Glutamatergic neuron (in vitro differentiated cells): ENCODE measurements around the gene CAMK2D. TPM values are rescaled to one million over a fixed set of nuclear protein-coding genes. Genes with fewer than 3 reads are reported as not detected.

ENCODE experiments used
- DNase-seq: peaks from one replicate; pipeline ENCODE4 v3.0.0; 2022
- H3K27ac Mint-ChIP-seq: one replicate; pipeline ENCODE4 v1.8.0; 2020; ENCODE audit warnings: mild to moderate bottlenecking, mixed read lengths, inconsistent platforms; ENCODE audit not compliant: unreplicated experiment
- H3K27me3 Mint-ChIP-seq: one replicate; pipeline ENCODE4 v1.8.0; 2020; ENCODE audit warnings: mild to moderate bottlenecking, moderate library complexity, mixed read lengths, inconsistent platforms; ENCODE audit not compliant: unreplicated experiment
- H3K36me3 Mint-ChIP-seq: one replicate; pipeline ENCODE4 v1.8.0; 2020; ENCODE audit warnings: mild to moderate bottlenecking, mixed read lengths, inconsistent platforms; ENCODE audit not compliant: unreplicated experiment
- H3K4me1 Mint-ChIP-seq: one replicate; pipeline ENCODE4 v1.8.0; 2020; ENCODE audit warnings: mild to moderate bottlenecking, low read depth, mixed read lengths, inconsistent platforms; ENCODE audit not compliant: unreplicated experiment
- H3K4me3 Mint-ChIP-seq: one replicate; pipeline ENCODE4 v1.8.0; 2020; ENCODE audit warnings: mild to moderate bottlenecking, mixed read lengths, inconsistent platforms; ENCODE audit not compliant: unreplicated experiment
- H3K9me3 Mint-ChIP-seq: one replicate; pipeline ENCODE4 v1.8.0; 2020; ENCODE audit warnings: mild to moderate bottlenecking, moderate library complexity, mixed read lengths, inconsistent platforms; ENCODE audit not compliant: unreplicated experiment
- total RNA-seq: library from RNA; stranded (reverse); fragmentation: NEBNext Ultra II Directional; extraction: Animal tissue kit (Norgen Biotek cat#: 25700); gene quantifications from one replicate; pipeline ENCODE4 v1.2.1, GENCODE V29; 2021; ENCODE audit not compliant: unreplicated experiment
- TF ChIP-seq, protein P1 (sequence below): fragments of 200-600 bp; sonication (generic); IDR thresholded peaks from one replicate; pipeline ENCODE4 v1.5.0; 2021; ENCODE audit not compliant: partially characterized antibody, unreplicated experiment

Gene CAMK2D
- total RNA-seq, 1 donor from 2014 or later, result 24.8 TPM

DNA sequence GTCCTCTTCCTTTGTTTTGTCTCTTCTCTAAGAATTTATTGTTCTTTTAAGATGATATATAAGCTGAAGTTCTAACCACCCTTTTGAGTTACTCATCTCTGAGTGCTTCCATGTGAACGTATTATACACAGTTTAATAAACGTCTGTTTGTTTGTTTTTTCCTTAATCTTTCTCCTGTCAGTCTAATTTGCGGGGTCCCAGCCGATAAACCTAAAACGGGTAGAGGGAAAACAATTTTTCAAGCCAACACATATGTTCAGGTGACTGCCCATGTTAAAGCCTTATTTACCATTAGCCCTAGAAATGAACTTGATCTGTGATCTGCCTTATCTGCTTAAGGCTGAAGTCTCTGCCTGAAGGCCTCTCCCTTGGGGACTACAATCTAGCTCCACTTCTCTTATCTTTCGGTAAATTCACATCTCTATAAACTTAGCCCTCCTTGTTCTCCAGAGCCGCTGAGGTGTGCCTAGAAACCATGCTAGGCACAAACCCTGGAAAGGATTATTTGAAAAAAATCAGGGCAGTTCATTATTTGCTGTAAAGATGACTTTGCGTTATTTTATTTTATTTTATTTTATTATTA, 158.8 kb downstream of the CAMK2D start:
- peaks cover 3% of the 10 kb centered on the region for H3K4me1 Mint-ChIP-seq
- H3K9me3 Mint-ChIP-seq, result no peaks in the 10 kb centered on the region
- H3K27ac Mint-ChIP-seq, result peak overlapping the region; percentile 7
- no peak for DNase-seq
- H3K27me3 Mint-ChIP-seq, result no peaks in the 10 kb centered on the region
- TF ChIP-seq, protein P1, sequence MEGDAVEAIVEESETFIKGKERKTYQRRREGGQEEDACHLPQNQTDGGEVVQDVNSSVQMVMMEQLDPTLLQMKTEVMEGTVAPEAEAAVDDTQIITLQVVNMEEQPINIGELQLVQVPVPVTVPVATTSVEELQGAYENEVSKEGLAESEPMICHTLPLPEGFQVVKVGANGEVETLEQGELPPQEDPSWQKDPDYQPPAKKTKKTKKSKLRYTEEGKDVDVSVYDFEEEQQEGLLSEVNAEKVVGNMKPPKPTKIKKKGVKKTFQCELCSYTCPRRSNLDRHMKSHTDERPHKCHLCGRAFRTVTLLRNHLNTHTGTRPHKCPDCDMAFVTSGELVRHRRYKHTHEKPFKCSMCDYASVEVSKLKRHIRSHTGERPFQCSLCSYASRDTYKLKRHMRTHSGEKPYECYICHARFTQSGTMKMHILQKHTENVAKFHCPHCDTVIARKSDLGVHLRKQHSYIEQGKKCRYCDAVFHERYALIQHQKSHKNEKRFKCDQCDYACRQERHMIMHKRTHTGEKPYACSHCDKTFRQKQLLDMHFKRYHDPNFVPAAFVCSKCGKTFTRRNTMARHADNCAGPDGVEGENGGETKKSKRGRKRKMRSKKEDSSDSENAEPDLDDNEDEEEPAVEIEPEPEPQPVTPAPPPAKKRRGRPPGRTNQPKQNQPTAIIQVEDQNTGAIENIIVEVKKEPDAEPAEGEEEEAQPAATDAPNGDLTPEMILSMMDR, result no peak
- H3K4me3 Mint-ChIP-seq, result no peak overlapping the region
- H3K36me3 Mint-ChIP-seq, result no peaks in the 10 kb centered on the region

DNA sequence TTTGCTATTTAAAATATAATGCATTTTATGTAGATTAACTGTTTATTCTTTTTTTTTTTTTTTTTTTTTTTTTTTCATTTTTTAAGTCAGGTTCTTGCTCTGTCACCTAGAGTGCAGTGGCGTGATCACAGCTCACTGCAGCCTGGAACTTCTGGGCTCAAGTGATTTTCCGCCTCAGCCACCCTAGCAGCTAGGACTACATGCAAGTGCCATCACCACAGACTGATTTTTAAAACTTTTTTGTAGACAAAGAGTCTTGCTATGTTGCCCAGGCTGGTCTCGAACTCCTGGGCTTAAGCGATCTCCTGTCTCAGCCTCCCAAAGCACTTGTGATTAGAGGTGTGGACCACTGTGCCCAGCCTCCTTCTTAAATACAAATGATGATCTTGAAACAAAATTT, 159.9 kb downstream of the CAMK2D start:
- H3K9me3 Mint-ChIP-seq, result no peaks in the 10 kb centered on the region
- H3K27me3 Mint-ChIP-seq, result no peaks in the 10 kb centered on the region
- H3K27ac Mint-ChIP-seq, result no peak overlapping the region
- H3K4me3 Mint-ChIP-seq, result no peak overlapping the region
- TF ChIP-seq, protein P1, result no peak
- no peaks in the 10 kb centered on the region for H3K36me3 Mint-ChIP-seq
- H3K4me1 Mint-ChIP-seq, result peaks cover 3% of the 10 kb centered on the region
- no peak for DNase-seq

DNA sequence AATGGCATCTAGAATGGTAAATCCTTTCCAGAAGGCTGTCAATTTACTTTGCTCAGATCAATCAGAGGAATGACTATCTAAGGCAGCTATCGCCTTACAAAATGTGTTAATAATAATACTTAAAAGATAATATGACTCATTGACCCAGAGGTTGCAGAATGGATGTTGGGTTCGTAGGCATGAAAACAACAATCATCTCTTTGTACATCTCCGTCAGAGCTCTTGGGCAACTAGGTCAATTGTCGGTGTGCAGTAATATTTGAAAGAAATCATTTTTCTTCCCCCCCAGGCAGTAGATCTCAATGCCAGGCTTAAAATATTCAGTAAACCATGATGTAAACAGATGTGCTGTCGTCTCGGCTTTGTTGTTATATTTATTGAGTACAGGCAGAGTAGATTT, 165.1 kb downstream of the CAMK2D start:
- TF ChIP-seq, protein P1, result no peak
- Mint-ChIP-seq H3K27me3 (no peaks in the 10 kb centered on the region), H3K4me1 (peaks cover 2% of the 10 kb centered on the region), H3K36me3 (no peaks in the 10 kb centered on the region), H3K4me3 (no peak overlapping the region), H3K27ac (no peak overlapping the region), H3K9me3 (peaks cover 2% of the 10 kb centered on the region)
- no peak for DNase-seq

DNA sequence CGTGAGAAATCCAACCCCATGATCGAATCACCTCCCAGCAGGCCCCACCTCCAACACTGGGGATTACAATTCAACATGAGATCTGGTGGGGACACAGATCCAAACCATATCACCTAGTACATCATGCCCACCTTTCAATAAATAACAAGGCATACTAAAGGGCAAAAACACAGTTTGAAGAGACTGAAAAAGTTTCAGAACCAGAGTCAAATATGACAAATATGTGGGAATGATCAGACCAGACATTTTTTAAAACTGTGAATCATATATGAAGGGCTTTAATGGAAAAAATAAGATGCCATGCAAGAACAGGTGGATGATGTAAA, 167.3 kb downstream of the CAMK2D start:
- TF ChIP-seq, protein P1, result no peak
- no peak overlapping the region for H3K27ac Mint-ChIP-seq
- DNase-seq, result no peak
- H3K4me3 Mint-ChIP-seq, result no peak overlapping the region
- no peaks in the 10 kb centered on the region for H3K27me3 Mint-ChIP-seq
- H3K9me3 Mint-ChIP-seq, result peaks cover 2% of the 10 kb centered on the region
- peaks cover 2% of the 10 kb centered on the region for H3K4me1 Mint-ChIP-seq
- H3K36me3 Mint-ChIP-seq, result no peaks in the 10 kb centered on the region

DNA sequence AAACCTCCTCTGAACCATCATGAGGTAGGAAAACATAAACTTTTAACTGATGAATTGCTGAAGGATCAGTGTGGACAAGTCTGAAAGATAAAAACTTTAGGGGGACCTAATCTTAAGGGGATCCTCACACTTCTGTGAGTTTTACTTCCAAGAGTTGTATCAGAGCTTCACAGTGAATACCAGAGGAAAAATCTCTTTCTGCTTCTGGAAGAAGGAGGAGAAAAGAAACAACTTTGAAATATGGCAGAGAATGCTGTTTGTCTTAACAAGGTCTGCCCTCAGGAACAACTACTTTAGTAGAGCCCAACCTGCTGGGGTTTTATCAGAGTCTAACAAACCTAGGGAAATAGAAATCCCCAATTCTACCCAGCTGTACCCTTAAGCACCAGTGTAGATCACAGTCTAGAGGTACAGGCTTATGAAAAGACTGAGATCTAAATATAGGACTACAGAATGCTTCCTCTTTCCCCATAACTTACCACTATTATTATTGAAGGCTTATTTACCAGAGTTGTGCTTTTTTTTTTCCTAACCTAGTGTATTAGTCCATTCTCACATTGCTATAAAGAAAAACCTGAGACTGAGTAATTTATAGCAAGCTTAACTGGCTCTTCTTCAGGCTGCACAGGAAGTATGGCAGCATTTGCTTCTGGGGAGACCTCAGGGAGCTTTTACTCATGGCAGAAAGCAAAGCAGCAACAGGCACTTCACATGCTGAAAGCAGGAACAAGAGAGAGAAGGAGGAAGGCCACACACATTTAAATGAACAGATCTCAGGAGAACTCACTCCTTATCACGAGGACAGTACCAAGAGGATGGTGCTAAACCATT, 167.9 kb downstream of the CAMK2D start:
- Mint-ChIP-seq H3K9me3 (peaks cover 3% of the 10 kb centered on the region), H3K4me1 (peaks cover 2% of the 10 kb centered on the region), H3K4me3 (no peak overlapping the region), H3K27me3 (no peaks in the 10 kb centered on the region), H3K36me3 (no peaks in the 10 kb centered on the region), H3K27ac (no peak overlapping the region)
- no peak for DNase-seq
- TF ChIP-seq, protein P1, result no peak
